B cell (primary cell): ENCODE data around the gene ARHGAP27. TPM values are rescaled to one million over a fixed set of nuclear protein-coding genes. Genes with fewer than 3 reads are reported as not detected.
A peak's percentile ranks its signal among the peaks of the same experiment; 100 is the strongest.

ENCODE experiments used
- ATAC-seq: fragments of 200-7000 bp; cut with Tn5 transposase; one replicate; pipeline ENCODE4 v1.10.0; 2021; ENCODE audit warnings: low read depth, mild to moderate bottlenecking, moderate number of reproducible peaks, moderate library complexity
- CTCF ChIA-PET: fragments of 350-600 bp; sonication (Branson Sonifier 250); formaldehyde crosslinking; loops from one replicate; lab custom pipeline; 2021; ENCODE audit warnings: antibody characterized with exemption, inconsistent platforms; lab: Charles Lee
- POLR2A ChIA-PET: fragments of 350-600 bp; sonication (Branson Sonifier 250); formaldehyde crosslinking; loops from one replicate; lab custom pipeline; 2021; ENCODE audit warnings: antibody characterized with exemption; lab: Charles Lee
- DNase-seq: peaks from one replicate; pipeline ENCODE4 v3.0.0; 2013
- H2AFZ ChIP-seq: 2 replicates; pipeline ENCODE4 v1.6.1; 2012; ENCODE audit warnings: mild to moderate bottlenecking, low read depth, low read length; ENCODE audit not compliant: insufficient read depth, poor library complexity, severe bottlenecking
- H3K27ac ChIP-seq, 2 donors: 1 replicate in 1 of 2; 2 replicates in 1 of 2; pipeline ENCODE4 v1.5.1; 2012 to 2013; ENCODE audit warnings: low read length in 2 of 2, mild to moderate bottlenecking in 2 of 2, moderate library complexity in 1 of 2
- H3K27me3 ChIP-seq, 4 experiments: fragments of 200-600 bp in 1 of 4; sonication (generic) in 1 of 4; replicated peaks in 1 of 4; 1 replicate in 2 of 4; 2 replicates in 2 of 4; pipeline versions ENCODE4 v1.6.1 to v1.7.0; 2013 to 2016; ENCODE audit warnings: low read length in 3 of 4, mild to moderate bottlenecking in 2 of 4, mixed read lengths in 1 of 4, moderate library complexity in 1 of 4; ENCODE audit not compliant: insufficient read depth in 4 of 4, control insufficient read depth in 3 of 4; ENCODE audit errors: control extremely low read depth in 1 of 4
- H3K36me3 ChIP-seq, 2 experiments: replicated peaks in 1 of 2; 1 replicate in 1 of 2; 2 replicates in 1 of 2; pipeline versions ENCODE4 v1.6.1 to v1.7.1; 2013; ENCODE audit warnings: low read length in 1 of 2; ENCODE audit not compliant: insufficient read depth in 2 of 2, control insufficient read depth in 1 of 2; ENCODE audit errors: control extremely low read depth in 1 of 2, extremely low read depth in 1 of 2
- H3K4me1 ChIP-seq, 2 donors: fragments of 200-600 bp in 1 of 2; sonication (generic) in 1 of 2; 1 replicate in 1 of 2; 2 replicates in 1 of 2; pipeline versions ENCODE4 v1.5.1 to v1.6.1; 2013 to 2017; ENCODE audit warnings: low read length in 2 of 2; ENCODE audit not compliant: control insufficient read depth in 2 of 2, insufficient read depth in 2 of 2
- H3K4me2 ChIP-seq: replicated peaks from 2 replicates; pipeline ENCODE3; 2012; ENCODE audit warnings: mild to moderate bottlenecking, low read depth, low read length; ENCODE audit not compliant: poor library complexity, severe bottlenecking
- H3K4me3 ChIP-seq, 5 experiments: fragments of 200-600 bp in 1 of 5; sonication (generic) in 1 of 5; 1 replicate in 3 of 5; 2 replicates in 2 of 5; pipeline versions ENCODE4 v1.5.1 to v1.7.0; 2011 to 2016; ENCODE audit warnings: low read length in 4 of 5, mild to moderate bottlenecking in 4 of 5, low read depth in 2 of 5, control low read depth in 1 of 5, moderate library complexity in 1 of 5; ENCODE audit not compliant: insufficient read depth in 1 of 5; ENCODE audit errors: control extremely low read depth in 1 of 5, extremely low read depth in 1 of 5
- H3K79me2 ChIP-seq: fragments of 200-600 bp; sonication (generic); one replicate; pipeline ENCODE4 v1.6.0; 2016; ENCODE audit warnings: low read length; ENCODE audit not compliant: control insufficient read depth, insufficient read depth
- H3K9ac ChIP-seq: fragments of 200-600 bp; sonication (generic); 2 replicates; pipeline ENCODE4 v1.6.1; 2017; ENCODE audit warnings: mild to moderate bottlenecking, low read length, moderate library complexity
- H3K9me3 ChIP-seq, 3 donors: one replicate each; pipeline versions ENCODE4 v1.6.1 to v1.7.1; 2013; ENCODE audit warnings: low read length in 2 of 3; ENCODE audit not compliant: control insufficient read depth in 2 of 3, insufficient read depth in 1 of 3; ENCODE audit errors: control extremely low read depth in 1 of 3
- H4K20me1 ChIP-seq: 2 replicates; pipeline ENCODE4 v1.6.0; 2012; ENCODE audit warnings: mild to moderate bottlenecking, low read length; ENCODE audit not compliant: insufficient read depth, control insufficient read depth, poor library complexity, severe bottlenecking
- H3K27ac Mint-ChIP-seq: one replicate; pipeline ENCODE4 v1.8.0; 2021; ENCODE audit warnings: mixed read lengths
- H3K27me3 Mint-ChIP-seq: one replicate; pipeline ENCODE4 v1.8.0; 2021; ENCODE audit warnings: mixed read lengths
- H3K4me1 Mint-ChIP-seq: one replicate; pipeline ENCODE4 v1.8.0; 2021; ENCODE audit warnings: mixed read lengths
- H3K4me3 Mint-ChIP-seq: one replicate; pipeline ENCODE4 v1.8.0; 2021; ENCODE audit warnings: mixed read lengths
- H3K9me3 Mint-ChIP-seq: one replicate; pipeline ENCODE4 v1.8.0; 2022; ENCODE audit warnings: mixed read lengths; ENCODE audit not compliant: insufficient read depth
- EZH2 ChIP-seq: IDR thresholded peaks from 2 replicates; pipeline ENCODE4 v1.6.1; 2012; ENCODE audit warnings: borderline replicate concordance, low read depth, mild to moderate bottlenecking, moderate library complexity, low read length; ENCODE audit not compliant: insufficient read depth, poor library complexity, severe bottlenecking
- WGBS: methylation state at CpG from one replicate; pipeline ENCODE4 v1.1.5; 2013; ENCODE audit warnings: missing lambda C conversion rate; ENCODE audit not compliant: insufficient coverage; 5-methylcytosine and 5-hydroxymethylcytosine counted together
- intact Hi-C: fragments of 100-400 bp; cut with micrococcal nuclease; formaldehyde crosslinking; loops from one replicate; pipeline ENCODE4 v1.10.0; 2022
- polyA plus RNA-seq: library from polyadenylated mRNA; depleted of rRNA; stranded (reverse); fragments of >200 nt; gene quantifications from 2 replicates; pipeline ENCODE4 v1.2.3, GENCODE V29; 2012
- total RNA-seq, 2 donors: library from RNA; stranded (reverse); fragments of 120-200 nt in 1 of 2; gene quantifications; 1 replicate in 1 of 2; 2 replicates in 1 of 2; pipeline versions ENCODE4 v1.2.3 to v1.2.4, GENCODE V29; 2013 to 2022
- TF ChIP-seq, protein P1 (sequence below): fragments of 200-600 bp; IDR thresholded peaks from one replicate; pipeline ENCODE4 v1.8.0; 2022; ENCODE audit warnings: antibody characterized with exemption, mild to moderate bottlenecking

ARHGAP27 gene
- total and polyA plus RNA-seq, 2 donors (not counting 1 experiment from before 2014, with no cell fraction given): 159 to 227 TPM

DNA sequence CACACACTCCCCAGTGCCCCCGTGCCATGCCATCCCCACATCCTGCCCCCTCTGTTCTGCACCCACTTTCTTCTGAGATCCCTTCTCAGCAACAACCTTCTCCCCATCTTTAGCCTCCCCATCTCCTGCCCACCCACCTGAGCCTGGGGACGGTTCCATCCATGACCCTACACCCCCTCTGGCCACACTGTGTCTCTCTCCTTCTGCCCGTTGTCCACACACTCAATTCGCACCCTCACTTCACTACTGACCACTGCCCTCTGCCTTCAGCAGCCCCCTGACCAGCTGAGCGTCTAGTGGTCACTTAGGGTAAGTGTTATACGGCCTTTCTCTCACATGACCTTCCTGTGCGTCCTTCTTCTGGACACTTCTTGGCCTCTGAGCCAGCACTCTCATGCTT, 6.1 kb downstream of the ARHGAP27 start:
- peaks cover 29% of the 10 kb centered on the region for H3K4me1 Mint-ChIP-seq
- TF ChIP-seq, protein P1, sequence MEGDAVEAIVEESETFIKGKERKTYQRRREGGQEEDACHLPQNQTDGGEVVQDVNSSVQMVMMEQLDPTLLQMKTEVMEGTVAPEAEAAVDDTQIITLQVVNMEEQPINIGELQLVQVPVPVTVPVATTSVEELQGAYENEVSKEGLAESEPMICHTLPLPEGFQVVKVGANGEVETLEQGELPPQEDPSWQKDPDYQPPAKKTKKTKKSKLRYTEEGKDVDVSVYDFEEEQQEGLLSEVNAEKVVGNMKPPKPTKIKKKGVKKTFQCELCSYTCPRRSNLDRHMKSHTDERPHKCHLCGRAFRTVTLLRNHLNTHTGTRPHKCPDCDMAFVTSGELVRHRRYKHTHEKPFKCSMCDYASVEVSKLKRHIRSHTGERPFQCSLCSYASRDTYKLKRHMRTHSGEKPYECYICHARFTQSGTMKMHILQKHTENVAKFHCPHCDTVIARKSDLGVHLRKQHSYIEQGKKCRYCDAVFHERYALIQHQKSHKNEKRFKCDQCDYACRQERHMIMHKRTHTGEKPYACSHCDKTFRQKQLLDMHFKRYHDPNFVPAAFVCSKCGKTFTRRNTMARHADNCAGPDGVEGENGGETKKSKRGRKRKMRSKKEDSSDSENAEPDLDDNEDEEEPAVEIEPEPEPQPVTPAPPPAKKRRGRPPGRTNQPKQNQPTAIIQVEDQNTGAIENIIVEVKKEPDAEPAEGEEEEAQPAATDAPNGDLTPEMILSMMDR: no peak
- no peak for TF ChIP-seq EZH2
- CTCF ChIA-PET: interaction anchor here (0.7 to 6.5 kb wide), 5 partner anchors 8 to 139 kb away, joined by 3 to 71 read pairs (median 4); no protein-coding TSS in a partner anchor

DNA sequence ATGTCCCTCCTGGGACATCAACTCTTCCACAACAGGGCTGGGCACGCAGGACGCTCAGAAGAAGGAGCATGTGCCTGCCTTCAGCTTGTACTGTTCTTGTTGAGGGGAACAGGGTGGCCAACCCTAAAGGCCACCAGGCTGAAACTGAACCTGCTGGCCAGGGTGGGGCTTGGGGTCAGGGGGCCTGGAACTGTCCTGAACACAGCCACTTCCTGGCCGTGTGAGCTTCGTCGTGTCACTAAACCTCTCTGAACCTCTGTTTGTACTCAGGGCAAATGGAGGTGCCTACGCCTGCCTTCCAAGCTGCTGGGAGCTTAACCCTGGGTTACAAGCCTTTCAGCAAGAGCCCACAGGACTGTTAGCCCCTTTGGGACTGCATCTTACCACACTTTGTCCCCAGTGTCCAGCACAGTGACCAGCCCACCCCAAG, 6.7 kb downstream of the ARHGAP27 start:
- ChIA-PET CTCF (interaction anchor here (0.7 to 6.5 kb wide), 2 partner anchors 16 to 138 kb away, joined by 3 to 71 read pairs; no protein-coding TSS in a partner anchor), POLR2A (no interaction called here)
- no peaks in the 10 kb centered on the region for H3K79me2 ChIP-seq

More for the DNA sequence above, 6.1 kb downstream of the ARHGAP27 start:
- Mint-ChIP-seq H3K4me3 (no peak overlapping the region), H3K9me3 (no peaks in the 10 kb centered on the region), H3K27ac (peak overlapping the region; percentile 13), H3K27me3 (no peaks in the 10 kb centered on the region)
- no peak overlapping the region for H3K4me2 ChIP-seq
- no peaks in the 10 kb centered on the region for H3K36me3 ChIP-seq
- POLR2A ChIA-PET: interaction anchor here (0.6 to 2.5 kb wide), 2 partner anchors 14 to 16 kb away, joined by 3 to 10 read pairs; no protein-coding TSS in a partner anchor
- DNase-seq (peak; percentile 14), ATAC-seq (no peak)
- no peaks in the 10 kb centered on the region for H3K9me3 ChIP-seq
- intact Hi-C loops: no loop called here
- no peak overlapping the region for H3K27ac ChIP-seq
- no peaks in the 10 kb centered on the region for H3K27me3 ChIP-seq
- H3K9ac ChIP-seq: no peak overlapping the region
- H2AFZ ChIP-seq: no peak overlapping the region
- H4K20me1 ChIP-seq: no peaks in the 10 kb centered on the region
- no peak overlapping the region for H3K4me3 ChIP-seq
- no peaks in the 10 kb centered on the region for H3K79me2 ChIP-seq
- peaks cover 29 to 44% of the 10 kb centered on the region in 2 donors for H3K4me1 ChIP-seq
- WGBS: 84% methylated on average over 7 of the region's 7 CpGs

More for the DNA sequence above, 6.7 kb downstream of the ARHGAP27 start:
- TF ChIP-seq EZH2: no peak
- TF ChIP-seq, protein P1: no peak
- ATAC-seq: no peak
- no peak overlapping the region for H3K4me3 Mint-ChIP-seq
- WGBS: 89% methylated on average over 6 of the region's 6 CpGs
- DNase-seq: no peak
- no peaks in the 10 kb centered on the region for H3K36me3 ChIP-seq
- no peak overlapping the region for H3K9ac ChIP-seq
- H3K27me3 Mint-ChIP-seq: no peaks in the 10 kb centered on the region
- H3K9me3 ChIP-seq: no peaks in the 10 kb centered on the region
- H3K4me1 Mint-ChIP-seq: peaks cover 26% of the 10 kb centered on the region
- H3K27me3 ChIP-seq: no peaks in the 10 kb centered on the region
- intact Hi-C loops: no loop called here
- H3K27ac ChIP-seq: no peak overlapping the region
- H3K4me1 ChIP-seq: peaks cover 26 to 39% of the 10 kb centered on the region in 2 donors
- H4K20me1 ChIP-seq: no peaks in the 10 kb centered on the region
- no peak overlapping the region for H3K4me2 ChIP-seq
- no peak overlapping the region for H2AFZ ChIP-seq
- no peak overlapping the region for H3K27ac Mint-ChIP-seq
- H3K4me3 ChIP-seq: no peak overlapping the region
- H3K9me3 Mint-ChIP-seq: no peaks in the 10 kb centered on the region
